GM13977 (cell line): ENCODE data around the gene ADGRL4.

Experiments
- DNase-seq: peaks from one replicate; pipeline ENCODE4 v3.0.0; 2012; ENCODE audit warnings: low spot score
- CTCF ChIP-seq: IDR thresholded peaks from 2 replicates; pipeline ENCODE4 v1.5.1; 2012; ENCODE audit warnings: mild to moderate bottlenecking, control low read depth; ENCODE audit not compliant: insufficient read depth; ENCODE audit errors: extremely low read depth, missing control alignments
- in situ Hi-C: fragments of 300-500 bp; cut with MboI; formaldehyde crosslinking; loops from one replicate; pipeline ENCODE4 v1.12.0; 2022; ENCODE audit warnings: low sequenced_read_pairs, low pct_unique_long_range_greater_than_20kb, mixed read lengths, inconsistent platforms; ENCODE audit not compliant: unreplicated experiment

The ADGRL4 gene

GRCh38 chr1:78950826-78951225 lies 55.7 kb downstream of the ADGRL4 start:
- in situ Hi-C loops, result no loop called here
- no peak for TF ChIP-seq CTCF
- DNase-seq, result no peak

GRCh38 chr1:78949227-78949626 lies 57.3 kb downstream of the ADGRL4 start:
- no peak for DNase-seq
- in situ Hi-C loops, result no loop called here
- no peak for TF ChIP-seq CTCF

GRCh38 chr1:78919150-78919549 lies 87.4 kb downstream of the ADGRL4 start:
- no peak for DNase-seq
- in situ Hi-C loops, result no loop called here
- TF ChIP-seq CTCF, result no peak

- no peak for DNase-seq
- in situ Hi-C loops, result no loop called here
- TF ChIP-seq CTCF, result no peak
These were observed 88.4 kb downstream of the ADGRL4 start for GRCh38 chr1:78918157-78918556.

GRCh38 chr1:78916986-78917385 lies 89.5 kb downstream of the ADGRL4 start:
- TF ChIP-seq CTCF, result no peak
- in situ Hi-C loops, result no loop called here
- DNase-seq, result no peak

- no peak for TF ChIP-seq CTCF
- in situ Hi-C loops, result no loop called here
- no peak for DNase-seq
These were observed 92.6 kb downstream of the ADGRL4 start for GRCh38 chr1:78913950-78914349.
